GM19463 (cell line): ENCODE results near the gene FHL5.
"Not testable (repeated sequence)": the region's sequence is repeated elsewhere in the genome, so short reads cannot be mapped to it uniquely, and the experiment has no call there.

Experiments
- ATAC-seq: cut with Tn5 transposase; IDR thresholded peaks from one replicate; pipeline ENCODE4 v1.9.1; 2021; ENCODE audit warnings: mild to moderate bottlenecking, moderate library complexity; ENCODE audit not compliant: unreplicated experiment

FHL5 gene

GRCh38 chr6:96562886-96563285, at the start of gene FHL5:
TSS of gene FHL5 (plus strand) at chr6:96563128. CDS start at chr6:96603614, 40,486 bp downstream.
- no peak for ATAC-seq

- ATAC-seq, result no peak
Measured at GRCh38 chr6:96520171-96521115, 42.5 kb upstream of the FHL5 start.

- no peak for ATAC-seq
Measured at GRCh38 chr6:96521306-96521643, 41.7 kb upstream of the FHL5 start.

GRCh38 chr6:96521644-96522464, 41.1 kb upstream of the FHL5 start, which contains the start of gene UFL1:
TSS of gene UFL1 (plus strand) at chr6:96521806. CDS start at chr6:96521874, 68 bp downstream.
- ATAC-seq, result peak; percentile 94

- ATAC-seq, result peak; percentile 25
Measured at GRCh38 chr6:96522465-96523009, 40.4 kb upstream of the FHL5 start.

- no peak for ATAC-seq
Measured at GRCh38 chr6:96528193-96528592, 34.7 kb upstream of the FHL5 start.

GRCh38 chr6:96532399-96532798, 30.5 kb upstream of the FHL5 start:
- no peak for ATAC-seq

- no peak for ATAC-seq
Measured at GRCh38 chr6:96537726-96538125, 25.2 kb upstream of the FHL5 start.

- no peak for ATAC-seq
Measured at GRCh38 chr6:96542702-96543101, 20.2 kb upstream of the FHL5 start.

- no peak for ATAC-seq
Measured at GRCh38 chr6:96545882-96546281, 17.0 kb upstream of the FHL5 start.

GRCh38 chr6:96547654-96548053, 15.3 kb upstream of the FHL5 start:
- no peak for ATAC-seq

GRCh38 chr6:96554558-96554957, 8.4 kb upstream of the FHL5 start:
- ATAC-seq, result no peak

GRCh38 chr6:96559740-96560139, 3.2 kb upstream of the FHL5 start:
- ATAC-seq, result not testable (repeated sequence)

GRCh38 chr6:96563853-96564252, 925 bp downstream of the FHL5 start:
- ATAC-seq, result peak; percentile 81

- ATAC-seq, result no peak
Measured at GRCh38 chr6:96570053-96570452, 7.1 kb downstream of the FHL5 start.

- no peak for ATAC-seq
Measured at GRCh38 chr6:96571551-96571950, 8.6 kb downstream of the FHL5 start.

- no peak for ATAC-seq
Measured at GRCh38 chr6:96575359-96575758, 12.4 kb downstream of the FHL5 start.

- ATAC-seq, result no peak
Measured at GRCh38 chr6:96576221-96576620, 13.3 kb downstream of the FHL5 start.

GRCh38 chr6:96582021-96582420, 19.1 kb downstream of the FHL5 start:
- no peak for ATAC-seq

- ATAC-seq, result no peak
Measured at GRCh38 chr6:96582436-96582835, 19.5 kb downstream of the FHL5 start.

GRCh38 chr6:96604420-96604819, 41.5 kb downstream of the FHL5 start:
- ATAC-seq, result peak; percentile 78
